ENCODE measurements around the gene XRCC2. TPM values are rescaled to one million over a fixed set of nuclear protein-coding genes. Genes with fewer than 3 reads are reported as not detected.

Gene XRCC2
- total and polyA plus RNA-seq, 7 donors = 0.23 to 2.2 (median 0.34) TPM; not detected in 1

DNA sequence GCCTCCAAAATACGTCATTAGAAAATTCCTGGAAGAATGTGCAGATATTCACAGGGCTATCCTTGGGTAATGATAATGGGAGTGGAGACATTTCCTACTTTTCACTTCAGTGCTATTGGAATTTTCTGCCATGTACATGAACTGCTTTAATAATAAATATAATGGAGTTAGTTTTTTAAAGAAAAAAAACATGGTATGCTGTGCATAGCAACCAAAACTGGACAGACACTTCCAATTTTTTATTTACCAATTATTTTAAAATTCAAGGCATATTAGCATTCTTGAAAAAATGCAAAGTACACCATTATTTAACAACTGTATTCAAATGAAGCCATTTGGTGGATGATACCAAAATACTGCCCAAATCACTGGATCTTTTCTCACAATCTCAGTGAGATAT lies 3.3 kb downstream of the XRCC2 start:
- peaks cover 0 to 12% (median 10%) of the 10 kb centered on the region in 4 donors for H3K4me1 ChIP-seq
- TF ChIP-seq, protein P1, sequence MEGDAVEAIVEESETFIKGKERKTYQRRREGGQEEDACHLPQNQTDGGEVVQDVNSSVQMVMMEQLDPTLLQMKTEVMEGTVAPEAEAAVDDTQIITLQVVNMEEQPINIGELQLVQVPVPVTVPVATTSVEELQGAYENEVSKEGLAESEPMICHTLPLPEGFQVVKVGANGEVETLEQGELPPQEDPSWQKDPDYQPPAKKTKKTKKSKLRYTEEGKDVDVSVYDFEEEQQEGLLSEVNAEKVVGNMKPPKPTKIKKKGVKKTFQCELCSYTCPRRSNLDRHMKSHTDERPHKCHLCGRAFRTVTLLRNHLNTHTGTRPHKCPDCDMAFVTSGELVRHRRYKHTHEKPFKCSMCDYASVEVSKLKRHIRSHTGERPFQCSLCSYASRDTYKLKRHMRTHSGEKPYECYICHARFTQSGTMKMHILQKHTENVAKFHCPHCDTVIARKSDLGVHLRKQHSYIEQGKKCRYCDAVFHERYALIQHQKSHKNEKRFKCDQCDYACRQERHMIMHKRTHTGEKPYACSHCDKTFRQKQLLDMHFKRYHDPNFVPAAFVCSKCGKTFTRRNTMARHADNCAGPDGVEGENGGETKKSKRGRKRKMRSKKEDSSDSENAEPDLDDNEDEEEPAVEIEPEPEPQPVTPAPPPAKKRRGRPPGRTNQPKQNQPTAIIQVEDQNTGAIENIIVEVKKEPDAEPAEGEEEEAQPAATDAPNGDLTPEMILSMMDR (IDR thresholded peaks at IDR 0.05) = no peak
- TF ChIP-seq POLR2A (IDR thresholded peaks at IDR 0.05) = no peak
- no peak for TF ChIP-seq EP300 (IDR thresholded peaks at IDR 0.05)
- TF ChIP-seq POLR2AphosphoS5 (IDR thresholded peaks at IDR 0.05) = no peak
- H3K27me3 ChIP-seq = no peaks in the 10 kb centered on the region
- no peak for DNase-seq
- H3K9me3 ChIP-seq = no peaks in the 10 kb centered on the region
- H3K36me3 ChIP-seq = no peaks in the 10 kb centered on the region
- no peak overlapping the region for H3K4me3 ChIP-seq
- 95 to 96% methylated on average over 1 of the region's 1 CpG for WGBS, 2 donors
- intact Hi-C loops (cut with DNase I) = loop anchor here (10.0 kb wide), 1 partner anchor 358 kb away; no protein-coding TSS in a partner anchor
- H3K27ac ChIP-seq = no peak overlapping the region

DNA sequence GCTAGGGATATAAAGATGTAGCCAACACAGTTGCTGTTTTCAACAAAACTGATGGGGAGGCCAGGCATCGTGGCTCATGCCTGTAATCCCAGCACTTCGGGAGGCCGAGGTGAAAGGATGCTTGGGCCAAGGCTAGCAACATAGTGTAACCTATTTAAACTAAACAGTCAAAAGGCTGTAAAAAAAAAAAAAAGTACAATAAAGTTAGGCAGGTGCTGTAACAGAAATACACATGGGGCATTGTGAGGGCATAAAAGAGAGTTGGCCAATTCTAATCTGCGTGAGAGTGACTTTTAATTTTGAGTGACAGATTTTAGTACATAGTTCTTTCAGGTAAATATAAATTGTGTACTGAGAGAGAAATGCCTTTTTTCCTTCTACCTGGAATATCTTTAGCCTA lies 6.2 kb downstream of the XRCC2 start:
- Histone ChIP-seq H3K9me3 (no peaks in the 10 kb centered on the region), H3K27ac (no peak overlapping the region), H3K4me3 (no peak overlapping the region), H3K27me3 (no peaks in the 10 kb centered on the region), H3K36me3 (no peaks in the 10 kb centered on the region), H3K4me1 (peaks cover 0 to under 1% (median under 1%) of the 10 kb centered on the region in 4 donors)
- no peak for TF ChIP-seq POLR2A (IDR thresholded peaks at IDR 0.05)
- TF ChIP-seq EP300 (IDR thresholded peaks at IDR 0.05) = no peak
- intact Hi-C loops (cut with DNase I) = loop anchor here (10.0 kb wide), 1 partner anchor 355 kb away; no protein-coding TSS in a partner anchor
- 29 to 70% methylated on average over 4 of the region's 4 CpGs for WGBS, 2 donors
- no peak for DNase-seq

DNA sequence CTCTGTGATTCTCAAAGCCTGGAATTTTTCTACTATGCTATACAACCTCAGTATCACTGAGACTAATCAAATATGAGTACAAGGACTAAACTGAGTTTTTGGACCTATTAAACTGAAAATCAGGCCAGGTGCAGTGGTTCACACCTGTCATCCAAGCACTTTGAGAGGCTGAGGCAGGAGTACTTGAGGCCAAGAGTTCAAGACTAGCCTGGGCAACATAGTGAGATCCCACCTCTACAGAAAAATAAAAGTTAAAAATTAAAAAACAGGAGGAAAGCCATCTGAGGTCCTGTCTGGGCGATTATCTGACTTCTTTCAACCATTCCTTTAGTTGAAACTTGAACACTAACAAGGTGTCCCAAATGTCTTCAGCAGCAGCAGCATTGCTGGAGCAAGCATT lies 7.0 kb downstream of the XRCC2 start:
- TF ChIP-seq EP300 (IDR thresholded peaks at IDR 0.05) = no peak
- TF ChIP-seq, protein P1 (IDR thresholded peaks at IDR 0.05) = no peak
- TF ChIP-seq POLR2A (IDR thresholded peaks at IDR 0.05) = no peak
- no peak for TF ChIP-seq POLR2AphosphoS5 (IDR thresholded peaks at IDR 0.05)
- intact Hi-C loops (cut with DNase I) = no loop called here

DNA sequence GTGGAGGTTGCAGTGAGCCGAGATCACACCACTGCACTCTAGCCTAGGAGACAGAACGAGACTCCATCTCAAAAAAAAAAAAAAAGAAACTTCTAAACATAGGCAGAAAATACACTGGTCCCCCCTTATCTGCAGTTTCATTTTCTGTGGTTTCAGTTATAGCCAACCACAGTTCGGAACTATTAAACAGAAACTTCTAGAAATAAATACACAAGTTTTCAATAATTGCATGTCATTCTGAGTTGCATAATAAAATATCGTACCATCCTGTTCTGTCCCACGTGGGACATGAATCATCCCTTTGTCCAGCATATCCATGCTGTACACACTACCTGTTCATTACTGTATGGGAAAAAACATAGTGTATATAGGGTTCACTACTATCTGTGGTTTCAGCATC lies 8.0 kb downstream of the XRCC2 start:
- intact Hi-C loops (cut with DNase I) = no loop called here
- TF ChIP-seq, protein P1 (IDR thresholded peaks at IDR 0.05) = no peak

More for the DNA sequence above, 7.0 kb downstream of the XRCC2 start:
- H3K36me3 ChIP-seq = no peaks in the 10 kb centered on the region
- H3K4me1 ChIP-seq = no peaks in the 10 kb centered on the region
- no peak overlapping the region for H3K4me3 ChIP-seq
- H3K9me3 ChIP-seq = no peaks in the 10 kb centered on the region
- H3K27me3 ChIP-seq = no peaks in the 10 kb centered on the region
- 81 to 94% methylated on average over 1 of the region's 1 CpG for WGBS, 2 donors
- H3K27ac ChIP-seq = no peak overlapping the region
- no peak for DNase-seq

DNA sequence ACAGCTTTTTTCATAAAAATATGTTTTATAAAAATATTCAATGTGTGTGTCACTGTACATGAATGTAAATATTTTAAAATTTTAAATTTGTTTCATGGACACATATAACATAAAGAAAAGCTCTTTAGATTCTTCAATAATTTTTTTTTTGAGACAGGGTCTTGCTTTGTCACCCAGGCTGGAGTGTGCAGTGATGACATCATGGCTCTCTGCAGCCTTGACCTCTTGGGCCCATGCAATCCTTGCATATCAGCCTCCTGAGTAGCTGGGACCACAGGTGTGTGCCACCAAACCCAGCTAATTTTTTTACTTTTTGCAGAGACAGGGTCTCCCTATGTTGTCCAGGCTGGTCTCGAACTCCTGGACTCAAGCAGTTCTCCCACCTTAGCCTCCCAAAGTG lies 9.9 kb downstream of the XRCC2 start:
- Histone ChIP-seq H3K36me3 (no peaks in the 10 kb centered on the region), H3K27me3 (no peaks in the 10 kb centered on the region), H3K4me1 (no peaks in the 10 kb centered on the region), H3K4me3 (no peak overlapping the region), H3K9me3 (no peaks in the 10 kb centered on the region), H3K27ac (no peak overlapping the region)
- DNase-seq = no peak
- intact Hi-C loops (cut with DNase I) = no loop called here
- no peak for TF ChIP-seq EP300 (IDR thresholded peaks at IDR 0.05)
- TF ChIP-seq, protein P1 (IDR thresholded peaks at IDR 0.05) = no peak
- no peak for TF ChIP-seq POLR2A (IDR thresholded peaks at IDR 0.05)
- TF ChIP-seq POLR2AphosphoS5 (IDR thresholded peaks at IDR 0.05) = no peak
- WGBS, 2 donors = 97 to 98% methylated on average over 1 of the region's 1 CpG

More for the DNA sequence above, 8.0 kb downstream of the XRCC2 start:
- Histone ChIP-seq H3K9me3 (no peaks in the 10 kb centered on the region), H3K36me3 (no peaks in the 10 kb centered on the region), H3K4me1 (no peaks in the 10 kb centered on the region), H3K27ac (no peak overlapping the region), H3K27me3 (no peaks in the 10 kb centered on the region), H3K4me3 (no peak overlapping the region)
- 76 to 82% methylated on average over 5 of the region's 5 CpGs for WGBS, 2 donors
- no peak for DNase-seq

Data from sigmoid colon (tissue), 7 donors.